GM12891 (cell line): ENCODE results near the gene CR1.

Experiments
- POLR2A ChIP-seq: IDR thresholded peaks from 2 replicates; pipeline ENCODE4 v1.6.1; 2011; ENCODE audit warnings: low read depth, low read length, control low read depth
- POLR2AphosphoS5 ChIP-seq: IDR thresholded peaks from 2 replicates; pipeline ENCODE4 v1.6.1; 2011; ENCODE audit warnings: low read depth, low read length, control low read depth

GRCh38 chr1:207670997-207671396, 175.0 kb downstream of the CR1 start:
- no peak for TF ChIP-seq POLR2A
- TF ChIP-seq POLR2AphosphoS5 = no peak
